Raji (cell line): ENCODE data around the gene PCBP4.

Experiments used
- POLR2A ChIP-seq: IDR thresholded peaks from 2 replicates; pipeline ENCODE4 v1.6.1; 2011; ENCODE audit warnings: low read depth, low read length, control low read depth; ENCODE audit not compliant: insufficient read depth

Gene PCBP4

GRCh38 chr3:51966486-51966885 lies 768 bp downstream of the PCBP4 start:
- TF ChIP-seq POLR2A, result no peak

- no peak for TF ChIP-seq POLR2A
Measured at GRCh38 chr3:51966016-51966415, 1.2 kb downstream of the PCBP4 start.

GRCh38 chr3:51964521-51964920 lies 2.7 kb downstream of the PCBP4 start:
- no peak for TF ChIP-seq POLR2A

- TF ChIP-seq POLR2A, result no peak
Measured at GRCh38 chr3:51963951-51964451, 3.3 kb downstream of the PCBP4 start.

- no peak for TF ChIP-seq POLR2A
Measured at GRCh38 chr3:51962854-51963530, 4.3 kb downstream of the PCBP4 start.

- TF ChIP-seq POLR2A, result no peak
Measured at GRCh38 chr3:51961602-51962569, 5.4 kb downstream of the PCBP4 start.

- no peak for TF ChIP-seq POLR2A
Measured at GRCh38 chr3:51961011-51961410, 6.2 kb downstream of the PCBP4 start.

- TF ChIP-seq POLR2A, result no peak
Measured at GRCh38 chr3:51960386-51960785, 6.9 kb downstream of the PCBP4 start.

GRCh38 chr3:51959651-51960050 lies 7.6 kb downstream of the PCBP4 start:
- no peak for TF ChIP-seq POLR2A

GRCh38 chr3:51958603-51959521 lies 8.4 kb downstream of the PCBP4 start:
- TF ChIP-seq POLR2A, result no peak

GRCh38 chr3:51957520-51958205 lies 9.6 kb downstream of the PCBP4 start:
- TF ChIP-seq POLR2A, result no peak

GRCh38 chr3:51955893-51956770 lies 11.1 kb downstream of the PCBP4 start:
- no peak for TF ChIP-seq POLR2A

GRCh38 chr3:51955175-51955892 lies 11.9 kb downstream of the PCBP4 start, which contains the start of gene GPR62:
TSS of gene GPR62 (plus strand) at chr3:51955381. CDS start at chr3:51955653, 272 bp downstream.
- no peak for TF ChIP-seq POLR2A

GRCh38 chr3:51954713-51955112 lies 12.5 kb downstream of the PCBP4 start:
- TF ChIP-seq POLR2A, result no peak
